Measurements from ENCODE around the gene MYCN. TPM values are rescaled to one million over a fixed set of nuclear protein-coding genes. Genes with fewer than 3 reads are reported as not detected.

The MYCN gene
- total and polyA plus RNA-seq, 2 of the 8 experiments (the other 6 are each of a cell fraction or from before 2014, with no cell fraction given) = 87.8 to 137 TPM

DNA sequence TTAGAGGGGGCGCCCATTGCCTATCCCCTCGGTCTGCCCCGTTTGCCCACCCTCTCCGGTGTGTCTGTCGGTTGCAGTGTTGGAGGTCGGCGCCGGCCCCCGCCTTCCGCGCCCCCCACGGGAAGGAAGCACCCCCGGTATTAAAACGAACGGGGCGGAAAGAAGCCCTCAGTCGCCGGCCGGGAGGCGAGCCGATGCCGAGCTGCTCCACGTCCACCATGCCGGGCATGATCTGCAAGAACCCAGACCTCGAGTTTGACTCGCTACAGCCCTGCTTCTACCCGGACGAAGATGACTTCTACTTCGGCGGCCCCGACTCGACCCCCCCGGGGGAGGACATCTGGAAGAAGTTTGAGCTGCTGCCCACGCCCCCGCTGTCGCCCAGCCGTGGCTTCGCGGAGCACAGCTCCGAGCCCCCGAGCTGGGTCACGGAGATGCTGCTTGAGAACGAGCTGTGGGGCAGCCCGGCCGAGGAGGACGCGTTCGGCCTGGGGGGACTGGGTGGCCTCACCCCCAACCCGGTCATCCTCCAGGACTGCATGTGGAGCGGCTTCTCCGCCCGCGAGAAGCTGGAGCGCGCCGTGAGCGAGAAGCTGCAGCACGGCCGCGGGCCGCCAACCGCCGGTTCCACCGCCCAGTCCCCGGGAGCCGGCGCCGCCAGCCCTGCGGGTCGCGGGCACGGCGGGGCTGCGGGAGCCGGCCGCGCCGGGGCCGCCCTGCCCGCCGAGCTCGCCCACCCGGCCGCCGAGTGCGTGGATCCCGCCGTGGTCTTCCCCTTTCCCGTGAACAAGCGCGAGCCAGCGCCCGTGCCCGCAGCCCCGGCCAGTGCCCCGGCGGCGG lies 1.7 kb downstream of the MYCN start:
- peak overlapping the region; percentile 69 for H3K27ac ChIP-seq (ENCODE audit: low read depth, low read length)
- peaks cover 11 to 50% (median 30%) of the 10 kb centered on the region in 4 experiments for H3K36me3 ChIP-seq (ENCODE audit: control insufficient read depth in 2 of 4, insufficient read depth in 4 of 4, low read length in 3 of 4)
- H3K56ac ChIP-seq (replicated peaks; ENCODE audit: insufficient read length, low read depth, low read length) = peak overlapping the region; percentile 81
- peaks cover 9 to 26% (median 15%) of the 10 kb centered on the region in 4 experiments; a peak in 6 of 7 replicates for H3K4me1 ChIP-seq (replicated peaks in 1 of 4; ENCODE audit: control insufficient read depth in 3 of 4, insufficient read depth in 4 of 4, low read length in 3 of 4)
- H3K79me1 ChIP-seq (ENCODE audit: low read depth, low read length) = peaks cover 3% of the 10 kb centered on the region; the same call in 1 of the 2 replicates
- H2BK12ac ChIP-seq (ENCODE audit: low read depth, low read length) = peak overlapping the region; percentile 80; the same call in 1 of the 2 replicates
- 0% methylated on average over 31 of the region's 98 CpGs; no CpG with 5 or more reads in 1 of the 2 experiments for WGBS, 2 experiments (ENCODE audit: extremely low coverage in 1 of 2, insufficient coverage in 1 of 2, insufficient read length in 1 of 2, insufficient replicate concordance in 2 of 2, low coverage in 1 of 2, low lambda C conversion rate in 2 of 2, missing lambda C conversion rate in 1 of 2)
- peaks cover 15% of the 10 kb centered on the region for H3K23me2 ChIP-seq (ENCODE audit: low read depth, low read length)
- peak overlapping the region; percentile 75 to 93 (median 79) for H3K9ac ChIP-seq (replicated peaks in 1 of 4; ENCODE audit: extremely low read depth in 1 of 4, low read depth in 3 of 4, low read length in 3 of 4)
- H4K91ac ChIP-seq (replicated peaks; ENCODE audit: insufficient read length, low read length) = peak overlapping the region; percentile 70
- no peaks in the 10 kb centered on the region for H3K27me3 ChIP-seq (replicated peaks in 1 of 4; ENCODE audit: control insufficient read depth in 3 of 4, extremely low read depth in 1 of 4, insufficient read depth in 3 of 4, low read length in 3 of 4)
- H2BK5ac ChIP-seq (ENCODE audit: low read depth, low read length) = peak overlapping the region; percentile 92
- H2AFZ ChIP-seq (ENCODE audit: low read length) = no peak overlapping the region
- POLR2A ChIA-PET (ENCODE audit: partially characterized antibody) = interaction anchor here (0.7 to 4.4 kb wide), 10 partner anchors 9 to 340 kb away, joined by 3 to 46 read pairs (median 4); no protein-coding TSS in a partner anchor
- peak overlapping the region; percentile 86 to 97 (median 94) for H3K4me3 ChIP-seq (ENCODE audit: extremely low read depth in 1 of 4, insufficient read depth in 2 of 4, low read depth in 3 of 4, low read length in 4 of 4)
- peaks cover 38 to 67% of the 10 kb centered on the region in 2 experiments for H3K79me2 ChIP-seq (ENCODE audit: control insufficient read depth in 1 of 2, insufficient read depth in 2 of 2, low read length in 2 of 2)
- H2BK20ac ChIP-seq (ENCODE audit: low read length) = no peak overlapping the region
- FAIRE-seq (no peak), DNase-seq (ENCODE audit: low read depth in 1 of 2, low spot score in 2 of 2) (peak in 1 of 2 experiments; percentile 72)
- no peaks in the 10 kb centered on the region for H3K9me3 ChIP-seq (ENCODE audit: insufficient read depth in 2 of 2, low read depth in 1 of 2, low read length in 1 of 2)
- H2BK15ac ChIP-seq (ENCODE audit: low read length) = no peak overlapping the region
- H3K18ac ChIP-seq (ENCODE audit: extremely low read depth, low read length) = peak overlapping the region; percentile 93; the same call in 1 of the 2 replicates
- H3K4ac ChIP-seq (replicated peaks; ENCODE audit: insufficient read length, low read depth, low read length) = peak overlapping the region; percentile 72
- no peak overlapping the region for H2BK120ac ChIP-seq (replicated peaks; ENCODE audit: low read depth, low read length)
- peak overlapping the region; percentile 17; the same call in 1 of the 2 replicates for H4K8ac ChIP-seq (ENCODE audit: extremely low read depth, insufficient read depth, low read length)
- peak overlapping the region; percentile 68 for H4K5ac ChIP-seq (ENCODE audit: insufficient read length, low read depth, low read length)
- no peak overlapping the region for H2AK5ac ChIP-seq (ENCODE audit: low read depth, low read length)
- H3K14ac ChIP-seq (ENCODE audit: insufficient read length) = peak overlapping the region; percentile 61
- CTCF ChIA-PET (ENCODE audit: partially characterized antibody) = interaction anchor here (0.5 to 5.6 kb wide), 22 partner anchors 13 to 567 kb away, joined by 3 to 54 read pairs (median 4); no protein-coding TSS in a partner anchor
- H3K4me2 ChIP-seq (ENCODE audit: insufficient read depth in 1 of 2, low read depth in 2 of 2, low read length in 2 of 2) = peak overlapping the region; percentile 79 to 91
- H3K23ac ChIP-seq (ENCODE audit: insufficient read length) = no peak overlapping the region
- H4K20me1 ChIP-seq (replicated peaks in 1 of 2; ENCODE audit: control insufficient read depth in 1 of 2, insufficient read depth in 2 of 2, low read length in 2 of 2) = peaks cover 28 to 30% of the 10 kb centered on the region in 2 experiments
- TF ChIP-seq TAF1 (IDR thresholded peaks at IDR 0.05; ENCODE audit: low read depth, low read length) (peak; percentile 64), CBX5 (IDR thresholded peaks at IDR 0.05; ENCODE audit: low read depth, low read length) (no peak), NANOG (IDR thresholded peaks at IDR 0.05; ENCODE audit: insufficient read depth, low read depth, low read length, poor library complexity, severe bottlenecking) (no peak), EP300 (IDR thresholded peaks at IDR 0.05; ENCODE audit: borderline replicate concordance in 1 of 2, low read depth in 2 of 2, low read length in 2 of 2) (no peak), TBP (IDR thresholded peaks at IDR 0.05; ENCODE audit: low read depth, low read length) (peak; percentile 74), SIN3A (conservative IDR thresholded peaks at IDR 0.05 in 1 of 2, IDR thresholded peaks at IDR 0.05 in 1 of 2; ENCODE audit: low read depth in 1 of 2, low read length in 2 of 2) (0 out of 4 replicates have a peak, but pooled peaks of 1 of the 2 experiments have one; percentile 67), GTF2F1 (IDR thresholded peaks at IDR 0.05; ENCODE audit: borderline replicate concordance, low read depth, low read length) (no peak), PHF8 (conservative IDR thresholded peaks at IDR 0.05; ENCODE audit: low read depth, low read length) (0 out of 2 replicates have a peak, but pooled peaks have one; percentile 5), RXRA (IDR thresholded peaks at IDR 0.05; ENCODE audit: insufficient read depth, low read depth, low read length) (no peak), POLR2AphosphoS5 (IDR thresholded peaks at IDR 0.05; ENCODE audit: low read depth, low read length) (peak; percentile 56)
